ENCODE data around the gene PTPN4.
"Not testable (repeated sequence)": the region's sequence is repeated elsewhere in the genome, so short reads cannot be mapped to it uniquely, and the experiment has no call there.

PTPN4 gene

GRCh38 chr2:120018549-120018948, 258.8 kb downstream of the PTPN4 start:
- no peak for TF ChIP-seq CTCF (conservative IDR thresholded peaks at IDR 0.05; ENCODE audit: low read depth, low read length)
- no peak for DNase-seq (ENCODE audit: low read depth)
- H3K4me3 ChIP-seq (ENCODE audit: low read depth, low read length) = no peak overlapping the region

- DNase-seq (ENCODE audit: low read depth) = peak; percentile 36
- no peak overlapping the region for H3K4me3 ChIP-seq (ENCODE audit: low read depth, low read length)
- TF ChIP-seq CTCF (conservative IDR thresholded peaks at IDR 0.05; ENCODE audit: low read depth, low read length) = no peak
These were observed 260.8 kb downstream of the PTPN4 start for GRCh38 chr2:120020554-120020953.

GRCh38 chr2:120022505-120022904, 262.8 kb downstream of the PTPN4 start:
- not testable (repeated sequence) for DNase-seq (ENCODE audit: low read depth); H3K4me3 ChIP-seq (ENCODE audit: low read depth, low read length)

GRCh38 chr2:120026890-120027289, 267.2 kb downstream of the PTPN4 start:
- no peak for DNase-seq (ENCODE audit: low read depth)
- no peak overlapping the region for H3K4me3 ChIP-seq (ENCODE audit: low read depth, low read length)
- TF ChIP-seq CTCF (conservative IDR thresholded peaks at IDR 0.05; ENCODE audit: low read depth, low read length) = peak; percentile 34

GRCh38 chr2:120028795-120029194, 269.1 kb downstream of the PTPN4 start:
- DNase-seq (ENCODE audit: low read depth) = no peak
- H3K4me3 ChIP-seq (ENCODE audit: low read depth, low read length) = no peak overlapping the region
- no peak for TF ChIP-seq CTCF (conservative IDR thresholded peaks at IDR 0.05; ENCODE audit: low read depth, low read length)

- no peak for TF ChIP-seq CTCF (conservative IDR thresholded peaks at IDR 0.05; ENCODE audit: low read depth, low read length)
- H3K4me3 ChIP-seq (ENCODE audit: low read depth, low read length) = no peak overlapping the region
- no peak for DNase-seq (ENCODE audit: low read depth)
These were observed 270.2 kb downstream of the PTPN4 start for GRCh38 chr2:120029672-120030640.

GRCh38 chr2:120032297-120032696, 272.6 kb downstream of the PTPN4 start:
- DNase-seq (ENCODE audit: low read depth) = no peak
- H3K4me3 ChIP-seq (ENCODE audit: low read depth, low read length) = no peak overlapping the region
- no peak for TF ChIP-seq CTCF (conservative IDR thresholded peaks at IDR 0.05; ENCODE audit: low read depth, low read length)

Data from choroid plexus epithelial cell (primary cell).